ENCODE results near the gene PLVAP.
A peak's percentile ranks its signal among the peaks of the same experiment; 100 is the strongest.

PLVAP gene

DNA sequence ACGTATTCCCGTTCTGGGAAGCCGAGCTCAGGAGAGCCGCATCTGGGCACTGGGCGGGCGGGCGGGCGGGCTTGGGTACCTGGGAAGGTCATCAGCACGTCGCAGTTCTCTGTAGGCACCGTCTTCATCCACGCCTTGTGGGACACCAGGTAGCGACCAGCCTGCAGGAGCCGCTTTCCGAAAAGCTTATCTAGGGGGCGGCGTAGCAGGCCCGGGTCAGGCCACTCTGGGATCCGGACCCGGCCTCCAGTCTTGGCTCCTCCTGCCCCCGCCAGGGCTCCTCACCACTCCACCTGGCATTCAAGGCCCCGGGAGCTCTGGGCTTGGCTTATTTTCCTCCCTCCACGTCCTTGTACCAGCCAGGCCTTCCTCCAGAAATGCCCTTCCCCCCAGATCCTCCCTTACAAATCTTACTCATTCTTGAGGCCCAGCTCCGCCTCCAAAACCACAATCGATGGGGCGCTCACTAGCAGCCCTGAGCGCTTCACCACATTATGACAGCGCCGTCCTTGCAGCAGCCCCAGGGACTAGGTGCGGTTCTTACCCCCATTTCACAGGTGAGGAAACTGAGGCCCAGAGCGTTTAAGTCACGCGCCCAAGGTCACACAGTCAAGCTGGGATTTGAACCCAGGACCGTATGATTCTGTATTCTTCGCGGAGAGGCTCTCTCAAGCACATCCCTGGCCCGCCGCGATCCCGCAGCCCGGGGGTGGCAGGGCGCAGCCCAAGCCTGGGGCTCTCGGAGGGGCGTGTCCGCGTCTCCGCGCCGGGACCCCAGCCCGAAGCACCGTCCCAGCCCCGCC is 43.3 kb downstream of the PLVAP start:
- peak; percentile 75 for DNase-seq

DNA sequence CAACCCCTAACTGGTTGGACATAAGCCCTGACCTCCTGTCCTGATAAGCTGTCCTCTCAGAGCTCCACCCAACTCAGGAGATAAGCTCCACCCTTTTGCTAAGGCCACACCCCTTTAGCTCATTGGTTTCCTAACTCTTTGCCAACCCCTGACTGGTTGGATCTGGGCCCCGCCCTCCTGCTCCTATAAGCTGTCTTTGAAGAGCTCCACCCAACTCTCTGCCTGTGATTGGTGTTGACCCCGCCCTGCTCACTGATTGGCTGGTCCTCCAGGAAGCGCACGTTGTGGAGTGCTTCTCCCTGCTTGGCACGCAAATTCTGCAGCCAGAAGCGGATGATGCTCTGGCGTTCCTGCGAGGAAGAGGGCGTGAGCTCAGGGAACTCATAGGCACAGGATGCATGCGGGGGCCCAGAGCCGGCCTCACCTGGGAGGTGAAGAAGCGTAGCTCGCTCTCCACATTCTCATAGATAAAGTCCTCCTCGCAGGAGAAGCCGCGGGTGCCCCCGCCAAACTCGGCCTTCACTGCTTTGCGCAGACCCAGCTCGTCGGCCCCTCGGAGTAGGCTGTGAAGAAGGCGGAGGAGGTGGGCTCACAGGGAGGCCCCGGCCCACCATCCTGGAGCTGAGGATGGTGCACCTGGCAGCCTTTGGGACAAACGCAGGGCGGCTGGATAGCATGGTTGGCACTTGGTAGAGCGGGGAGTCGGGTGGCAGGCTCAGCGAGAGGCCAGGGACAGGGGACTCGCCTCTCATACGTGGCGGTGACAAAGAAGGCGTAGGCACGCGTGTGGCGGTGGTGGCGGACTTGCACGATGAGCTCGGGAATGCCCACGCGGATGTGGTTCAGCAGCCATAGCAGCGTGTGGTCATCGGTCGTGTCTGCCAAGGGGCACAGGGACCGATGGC is 44.2 kb downstream of the PLVAP start:
- peak; percentile 41 for DNase-seq

DNA sequence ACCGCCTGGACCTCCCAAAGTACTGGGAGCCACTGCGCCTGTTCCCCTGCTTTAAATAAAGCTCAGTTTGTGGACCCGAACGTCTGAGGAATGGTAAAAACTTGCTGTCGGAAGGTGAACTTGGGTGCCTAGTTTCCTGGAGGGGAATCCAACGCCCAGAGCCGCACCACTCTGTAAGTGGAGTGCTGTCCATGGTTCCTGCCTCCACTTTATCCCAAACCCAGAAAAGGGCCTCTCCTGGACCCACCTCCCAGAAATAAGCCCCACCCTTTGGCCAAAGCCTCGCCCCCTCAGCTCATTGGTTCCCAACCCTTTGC is 44.8 kb downstream of the PLVAP start:
- DNase-seq: no peak

DNA sequence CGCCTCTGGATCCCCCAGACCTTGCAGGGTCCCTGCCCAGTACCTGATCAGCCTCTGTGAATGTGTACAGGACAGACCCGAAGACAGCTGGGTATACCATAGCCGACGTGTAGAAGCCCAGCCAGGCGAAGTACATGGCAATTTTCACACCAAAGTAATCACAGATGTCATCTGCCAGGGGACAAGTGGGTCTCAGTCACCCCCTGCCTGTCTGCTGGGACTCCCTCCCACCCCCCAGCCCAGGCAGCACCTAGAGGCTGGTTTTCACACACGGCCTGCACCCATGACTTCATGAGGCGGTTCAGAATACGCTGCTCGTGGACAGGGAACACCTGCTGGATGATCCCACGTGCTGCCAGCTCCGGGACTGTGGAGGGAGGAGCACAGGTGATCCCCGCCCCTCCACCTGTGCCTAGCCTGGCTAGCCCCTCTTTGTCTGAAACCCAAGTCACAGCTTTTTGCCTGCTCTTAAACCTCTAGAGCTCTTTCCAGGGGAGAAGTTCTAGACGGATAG is 46.0 kb downstream of the PLVAP start:
- DNase-seq: no peak

DNA sequence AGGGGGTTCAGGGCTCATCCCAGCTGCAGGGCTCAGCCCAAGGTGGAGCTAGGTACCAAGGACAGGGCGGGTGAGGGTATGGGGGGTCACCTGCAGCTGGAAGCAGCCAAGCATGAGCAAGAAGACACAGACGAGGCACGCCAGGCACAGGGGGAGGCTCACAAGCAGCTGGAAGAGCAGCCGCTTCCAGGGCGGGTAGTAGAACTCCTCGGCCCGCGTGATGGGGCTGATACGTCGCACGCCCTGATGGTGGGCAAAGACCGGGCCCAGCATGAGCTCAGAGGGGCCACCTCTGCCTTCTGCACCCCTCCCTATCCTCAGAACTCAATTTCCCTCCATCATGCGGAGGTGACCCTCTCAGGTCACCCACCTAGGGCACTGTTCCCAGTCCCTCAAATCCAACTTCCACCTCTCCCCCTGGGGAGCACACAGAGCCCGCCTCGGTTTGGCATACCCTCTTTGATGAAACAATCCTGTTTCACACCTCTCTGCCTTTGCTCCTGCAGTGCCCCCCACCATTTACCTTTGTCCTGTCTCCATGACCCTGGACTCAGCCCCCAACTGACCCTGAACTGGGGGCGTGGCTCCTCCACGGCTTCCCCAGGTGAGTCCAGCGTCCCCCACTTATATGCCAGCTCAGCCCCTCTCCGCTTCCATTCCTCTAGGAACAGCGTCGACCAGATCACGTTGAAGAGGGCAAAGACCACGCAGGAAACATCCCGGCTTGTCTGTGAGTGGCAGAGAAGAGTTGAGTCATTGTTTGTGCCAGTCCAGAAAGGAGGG is 46.7 kb downstream of the PLVAP start:
- DNase-seq: no peak

DNA sequence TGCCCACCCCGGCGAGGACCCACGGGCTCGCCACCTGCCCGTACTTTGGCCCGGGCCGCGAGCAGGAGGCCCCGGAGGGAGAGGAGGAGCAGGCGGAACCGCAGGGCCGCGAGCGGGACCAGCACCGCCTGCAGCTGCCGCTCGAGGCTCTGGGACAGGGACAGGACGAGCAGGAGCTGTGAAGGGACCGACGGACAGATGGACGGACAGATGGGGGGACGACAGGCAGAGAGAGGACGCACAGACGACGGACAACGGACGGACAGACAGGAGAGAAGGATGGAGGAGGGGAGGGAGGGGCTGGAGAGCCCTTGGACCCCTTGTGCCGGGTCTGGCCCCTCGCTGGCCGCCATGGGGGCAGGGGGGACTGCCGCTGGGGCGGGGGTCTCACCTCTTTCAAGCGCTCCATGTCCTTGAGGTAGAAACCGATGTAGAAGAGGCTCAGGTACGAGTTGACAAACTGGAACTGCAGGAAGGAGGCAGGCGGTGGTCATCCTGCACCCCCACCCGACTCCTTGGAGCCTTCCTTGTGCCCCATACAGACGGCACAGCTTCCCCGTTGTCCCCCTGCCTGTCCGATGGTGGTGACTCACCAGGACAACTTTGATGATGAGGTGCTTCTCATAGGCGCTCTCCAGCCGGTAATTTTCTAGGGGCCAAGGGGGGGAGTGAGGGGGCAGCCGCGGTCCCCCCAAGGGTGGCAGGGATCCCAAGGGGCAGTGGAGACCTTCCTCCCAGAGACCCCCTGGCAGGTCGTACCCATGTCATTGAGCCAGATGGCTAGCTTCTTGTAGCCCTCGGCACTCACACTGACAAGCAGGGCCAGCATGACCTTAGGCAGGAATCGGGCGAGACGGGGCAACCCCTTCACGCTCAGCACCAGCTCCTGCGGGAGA is 47.5 kb downstream of the PLVAP start:
- DNase-seq: no peak

DNA sequence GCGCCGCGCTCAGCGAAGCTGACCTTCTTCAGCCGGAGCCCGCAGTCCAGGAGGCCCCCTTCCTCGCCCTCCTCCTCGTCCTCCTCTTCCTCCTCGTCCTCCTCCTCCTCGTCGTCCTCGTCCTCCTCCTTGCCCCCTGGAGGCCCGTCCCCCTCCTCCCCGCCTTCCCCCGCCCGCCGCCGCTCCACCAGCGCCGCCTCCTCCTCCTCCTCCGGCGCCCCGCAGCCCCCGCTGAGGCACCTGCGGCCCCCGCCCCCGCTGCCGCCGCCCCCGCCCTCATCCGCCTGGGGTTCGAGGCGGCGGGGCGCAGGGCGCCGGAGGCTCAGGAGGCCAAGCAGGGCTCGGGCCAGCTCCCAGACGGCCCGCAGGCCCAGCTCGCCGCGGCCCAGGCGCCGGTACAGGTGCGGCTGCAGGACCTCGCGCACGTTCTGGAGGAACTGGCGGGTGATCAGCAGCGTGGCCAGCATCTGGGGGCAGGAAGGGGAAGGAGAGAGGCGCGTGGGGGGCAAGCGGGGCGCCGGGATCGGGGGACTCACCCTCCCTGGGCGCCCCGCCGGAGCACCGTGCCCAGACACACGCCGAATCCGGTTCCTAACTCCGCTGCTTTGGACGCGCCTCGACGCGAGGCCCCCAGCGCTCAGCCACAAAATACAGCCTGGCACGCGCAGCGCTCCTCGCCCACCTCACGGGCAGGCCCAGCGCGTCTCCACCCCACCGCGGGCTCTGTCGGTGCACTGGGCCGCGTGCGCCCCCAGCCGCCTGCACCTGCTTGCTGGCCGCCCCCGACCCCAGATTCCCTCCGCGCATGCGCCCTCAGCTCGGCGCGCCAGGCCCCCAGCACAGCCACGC is 48.4 kb downstream of the PLVAP start:
- DNase-seq: no peak

DNA sequence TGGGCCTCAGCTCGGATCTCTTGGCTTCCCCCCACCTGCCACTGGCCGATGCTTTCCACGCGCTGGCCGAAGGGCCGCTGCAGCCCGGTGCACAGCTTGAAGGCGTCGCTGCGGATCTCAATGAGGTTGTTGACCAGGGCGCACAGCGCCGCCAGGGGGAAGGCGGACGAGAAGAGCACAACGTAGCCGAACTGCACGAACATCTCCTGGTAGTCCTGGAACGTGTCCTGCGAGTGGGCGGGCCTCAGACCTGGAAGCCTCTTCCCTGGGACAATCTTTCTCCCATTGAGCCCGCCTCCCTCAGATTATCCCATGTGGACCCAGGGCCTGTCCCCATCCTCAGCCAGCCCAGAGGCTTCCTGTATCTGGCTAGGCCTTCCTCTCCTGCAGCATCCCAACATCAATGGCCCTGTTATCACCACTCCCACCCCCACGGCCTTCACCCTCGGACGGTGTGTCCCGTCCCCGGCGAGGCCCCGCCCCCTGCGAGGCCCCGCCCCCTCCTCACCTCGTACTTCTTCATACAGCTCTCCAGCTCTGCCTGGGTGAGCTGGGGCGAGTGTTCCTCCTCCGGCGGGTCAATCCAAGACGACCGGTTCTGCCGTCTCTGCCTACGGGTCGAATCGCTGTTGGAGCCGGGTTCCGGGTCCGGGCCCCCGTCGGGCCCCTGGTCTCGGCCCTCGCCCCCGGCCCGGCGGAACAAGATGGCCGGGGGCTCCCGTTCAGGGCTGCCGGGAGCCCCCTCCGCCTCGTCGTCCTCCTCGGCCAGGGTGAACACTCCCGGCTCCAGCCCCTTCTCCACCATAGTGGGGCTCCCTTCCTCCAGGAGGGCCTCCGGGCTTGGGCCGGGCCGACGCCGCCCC is 49.3 kb downstream of the PLVAP start:
- peak; percentile 43 for DNase-seq

DNA sequence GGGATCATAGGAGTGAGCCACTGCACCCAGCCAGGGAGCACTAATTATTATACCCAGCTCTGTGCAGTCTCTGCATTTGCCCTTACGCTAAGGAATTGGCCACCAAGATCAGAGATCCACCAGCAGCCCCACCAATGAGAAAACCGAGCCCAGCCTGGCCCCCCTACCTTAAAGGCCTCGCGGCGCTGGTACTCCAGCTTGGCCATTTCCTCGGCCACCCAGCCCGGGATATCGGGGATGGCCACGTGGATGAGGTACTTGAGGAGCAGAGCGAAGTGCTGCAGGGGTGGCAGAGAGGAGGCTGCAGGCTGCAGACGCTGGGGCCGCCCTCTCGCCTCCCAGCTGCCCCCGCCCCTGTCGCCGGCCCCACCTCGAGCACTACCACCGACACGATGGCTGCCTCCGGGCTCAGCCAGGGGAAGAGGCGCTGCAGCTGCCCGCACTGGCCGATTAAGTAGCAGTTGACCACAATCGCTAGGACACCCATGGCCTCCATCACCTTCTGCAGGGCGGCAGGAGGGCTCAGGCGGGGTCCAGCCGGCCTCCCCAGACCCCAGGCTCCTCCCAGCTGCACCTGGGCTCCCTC is 50.0 kb downstream of the PLVAP start:
- no peak for DNase-seq

DNA sequence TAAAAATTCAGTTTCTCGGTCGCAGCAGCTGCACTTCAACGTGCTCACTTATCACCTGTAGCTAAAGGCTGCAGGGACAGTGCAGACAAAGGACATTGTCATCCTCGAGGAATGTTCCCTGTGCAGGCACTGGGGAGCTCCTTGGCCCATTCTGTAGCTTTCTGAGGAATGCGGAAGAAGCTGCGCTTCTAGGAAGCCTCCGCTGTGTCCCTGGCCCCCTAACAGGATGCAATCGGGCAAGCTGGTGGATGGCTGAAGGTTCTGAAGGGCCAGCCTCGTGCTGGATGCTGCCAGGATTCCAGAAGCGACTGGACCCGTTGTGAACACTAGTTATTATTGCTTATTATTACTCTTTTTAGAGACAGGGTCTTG is 50.6 kb downstream of the PLVAP start:
- no peak for DNase-seq

DNA sequence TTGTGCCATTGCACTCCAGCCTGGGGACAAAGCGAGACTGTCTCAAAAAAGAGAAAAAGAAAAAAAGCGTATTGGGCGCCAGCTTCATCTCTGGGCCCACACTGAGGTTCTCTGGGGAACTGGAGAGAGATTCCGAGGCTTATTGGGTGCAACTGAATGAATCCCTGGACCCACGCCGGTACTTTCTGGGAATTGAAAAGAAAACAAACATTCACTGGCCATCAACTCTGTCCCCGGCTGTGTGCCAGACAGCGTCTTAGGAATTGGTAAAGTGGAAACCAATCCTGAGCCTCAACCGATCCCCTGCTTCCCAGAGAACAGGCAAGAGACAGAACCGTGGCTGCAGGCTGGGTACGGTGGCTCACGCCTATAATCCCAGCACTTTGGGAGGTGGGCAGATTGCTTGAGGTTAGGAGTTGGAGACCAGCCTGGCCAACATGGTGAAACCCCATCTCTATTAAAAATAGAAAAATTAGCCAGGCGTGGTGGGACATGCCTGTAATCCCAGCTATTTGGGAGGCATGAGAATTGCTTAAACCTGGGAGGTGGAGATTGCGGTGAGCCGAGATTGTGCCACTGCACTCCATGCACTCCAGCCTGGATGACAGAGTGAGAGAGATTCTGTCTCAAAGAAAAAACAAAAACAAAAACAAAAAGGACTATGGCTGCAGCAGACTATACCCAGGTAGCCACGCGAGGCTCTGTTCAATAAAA is 51.1 kb downstream of the PLVAP start:
- no peak for DNase-seq

DNA sequence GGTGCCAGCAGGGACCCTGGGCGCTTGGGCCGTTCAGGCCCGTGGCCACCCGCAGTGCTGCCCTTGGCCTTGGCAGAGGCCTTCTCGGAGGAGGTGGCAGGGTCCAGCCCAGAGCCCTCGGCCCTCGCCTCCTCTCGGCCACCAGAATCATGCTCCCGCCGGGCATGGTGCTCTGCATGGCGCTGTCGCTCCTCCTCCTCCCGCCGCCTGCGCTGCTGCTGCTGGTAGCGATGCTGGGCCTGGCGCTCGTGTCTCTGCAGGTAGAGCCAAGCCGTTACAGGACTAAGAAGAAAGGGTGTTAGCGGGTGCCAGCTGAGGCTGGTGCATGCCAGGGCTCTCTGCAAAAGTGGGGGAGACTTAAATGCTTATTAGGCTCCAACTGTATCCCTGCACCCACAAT is 52.0 kb downstream of the PLVAP start:
- no peak for DNase-seq

DNA sequence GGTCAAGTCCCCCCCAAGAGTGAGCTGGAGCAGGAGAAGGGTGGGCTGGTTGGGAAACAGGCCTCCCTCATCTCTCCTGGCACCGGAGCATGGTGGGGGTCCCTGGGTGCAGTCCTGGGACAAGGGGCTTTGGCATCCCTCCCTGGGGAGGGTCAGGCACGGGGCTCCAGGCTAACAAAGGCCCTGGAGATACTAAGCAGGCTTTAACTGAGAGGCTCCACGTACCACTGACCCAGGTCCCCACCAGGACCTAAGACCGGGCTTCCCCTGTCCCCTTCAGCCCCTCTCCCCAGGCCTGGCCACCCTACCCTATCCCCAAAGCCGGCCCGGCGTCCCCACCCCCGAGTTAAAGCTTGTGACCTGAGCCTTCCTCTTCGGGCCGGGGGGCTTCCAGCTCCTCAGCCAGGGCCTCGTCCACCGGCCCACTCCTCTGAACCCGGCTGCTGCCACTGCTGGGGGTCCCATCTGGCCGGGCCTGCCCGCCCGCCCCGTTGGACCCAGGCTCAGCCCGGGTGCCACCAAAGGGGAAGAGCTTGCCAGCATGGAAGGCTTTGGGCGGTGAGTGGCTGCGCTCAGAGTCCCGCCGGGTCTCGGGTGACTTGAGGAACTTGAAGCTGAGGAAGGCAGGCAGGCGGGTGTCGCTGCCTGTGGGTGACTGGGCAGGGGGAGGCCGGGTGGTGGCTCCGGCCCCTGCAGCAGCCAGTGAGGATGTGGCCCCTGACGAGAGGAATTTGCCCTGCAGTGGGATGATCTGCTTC is 52.6 kb downstream of the PLVAP start:
- DNase-seq: no peak

DNA sequence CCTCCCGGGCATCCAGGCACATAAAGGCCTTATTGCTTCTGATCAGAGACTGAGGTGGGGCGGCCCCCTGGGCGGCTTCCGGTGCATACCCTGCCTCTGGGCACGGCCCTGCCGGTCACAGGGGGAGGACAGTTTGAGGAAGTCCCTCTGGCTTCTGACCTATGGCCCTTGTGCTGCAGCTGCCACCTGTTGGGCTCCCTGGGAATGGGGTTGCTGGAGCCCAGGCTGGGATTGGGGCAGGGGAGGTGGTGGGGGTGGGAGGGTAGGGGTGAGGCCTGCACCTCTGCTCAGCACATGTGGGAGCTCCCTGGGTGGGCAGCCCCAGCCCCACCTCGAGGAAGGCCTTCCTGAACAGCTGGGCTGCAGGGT is 53.2 kb downstream of the PLVAP start:
- DNase-seq: peak; percentile 43

DNA sequence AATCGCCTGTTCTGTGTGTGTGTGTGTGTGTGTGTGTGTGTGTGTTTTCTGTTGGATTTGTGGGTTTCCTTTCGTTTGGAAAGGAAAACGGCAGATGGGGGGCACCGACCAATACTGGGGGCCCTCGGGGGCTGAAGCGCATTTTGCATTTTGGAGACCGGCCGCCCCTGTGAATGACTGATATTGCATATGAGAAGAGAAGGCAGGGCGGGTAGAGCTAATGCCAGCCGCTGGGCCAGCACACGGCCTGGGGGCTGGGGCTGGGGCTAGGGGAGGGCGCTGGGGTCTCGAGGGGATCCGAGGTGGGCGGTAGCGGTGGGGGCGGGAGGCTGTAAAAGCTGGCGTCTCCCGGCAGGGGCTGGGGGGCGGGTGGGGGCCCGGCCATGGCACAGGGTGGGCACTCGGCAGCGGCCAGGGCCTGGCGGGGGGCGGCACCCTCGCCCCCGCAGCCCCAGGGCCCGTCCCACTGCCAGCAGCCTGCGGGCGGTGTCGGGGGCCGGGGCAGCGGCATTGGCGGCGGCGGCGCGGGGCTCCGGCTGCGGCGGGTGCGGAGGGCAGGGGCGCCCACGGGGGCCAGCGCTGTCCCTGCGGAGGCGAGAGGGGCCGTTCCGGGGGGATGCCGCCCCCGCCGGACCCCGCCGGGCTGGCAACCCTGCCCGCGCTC is 53.7 kb downstream of the PLVAP start:
- no peak for DNase-seq

DNA sequence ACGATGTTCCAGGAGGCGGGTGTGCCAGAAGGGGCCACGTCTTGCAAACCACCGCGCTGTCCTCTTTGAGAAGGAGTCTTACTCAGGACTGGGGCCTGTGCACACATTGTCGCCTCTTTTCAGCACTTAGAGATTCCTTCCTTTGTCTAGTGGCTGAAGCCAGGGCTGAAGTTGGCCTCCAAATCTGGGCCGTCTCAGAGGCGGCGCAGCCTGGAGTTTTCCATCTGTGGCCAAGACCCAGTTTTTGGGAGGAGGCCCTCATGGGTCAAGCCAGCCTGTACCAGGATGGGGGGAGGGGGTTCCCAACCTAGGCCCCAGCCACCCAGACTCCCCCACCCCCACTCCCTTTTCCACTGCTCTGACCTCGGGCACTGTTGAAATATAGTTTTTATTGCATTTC is 54.3 kb downstream of the PLVAP start:
- no peak for DNase-seq

DNA sequence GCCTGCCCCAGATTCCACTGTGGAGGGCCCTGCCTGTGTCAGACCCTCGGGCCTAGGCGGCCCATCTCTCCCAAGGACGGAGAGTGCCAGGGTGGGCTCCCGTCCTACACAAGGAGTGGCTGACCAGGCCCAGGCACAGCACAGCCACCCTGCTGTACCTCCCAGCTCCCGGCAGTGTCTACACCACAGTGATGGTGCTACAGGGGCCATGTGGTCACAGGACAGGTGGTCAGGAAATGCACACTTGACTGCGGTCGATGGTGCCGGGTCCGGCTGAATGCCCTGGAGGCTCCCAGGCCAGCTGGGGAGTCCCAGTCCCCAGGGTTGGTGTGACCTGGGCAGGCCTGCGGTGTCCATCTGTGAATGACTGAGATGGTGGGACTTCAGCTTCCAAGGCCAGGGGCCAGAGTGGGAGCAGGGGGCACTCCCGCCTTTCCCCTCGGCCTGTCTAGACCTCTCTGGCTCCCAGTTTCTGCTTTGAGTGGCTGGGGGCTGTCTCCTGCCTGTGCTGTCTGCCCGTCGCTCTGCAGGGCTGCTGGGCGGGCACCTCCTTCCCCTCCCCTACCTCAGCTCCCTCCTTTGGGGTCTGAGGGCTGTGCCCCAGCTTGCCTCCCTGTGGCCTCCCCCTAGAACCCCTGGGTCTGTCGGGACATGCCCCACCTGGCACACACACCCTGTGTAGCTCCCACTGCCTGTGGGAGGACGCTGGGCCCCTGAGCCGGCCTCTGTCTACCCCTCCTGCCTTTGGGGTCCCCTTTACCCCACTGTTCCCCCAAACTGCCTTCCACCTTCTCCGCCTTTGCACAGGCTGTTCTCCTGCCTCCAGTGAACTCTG is 55.3 kb downstream of the PLVAP start:
- DNase-seq: no peak

All from suppressor macrophage treated with lipopolysaccharide for 4 hours (primary cell).